Spleen (tissue), 11 donors: ENCODE data around the gene CDCA5. TPM values are rescaled to one million over a fixed set of nuclear protein-coding genes. Genes with fewer than 3 reads are reported as not detected.
A peak's percentile ranks its signal among the peaks of the same experiment; 100 is the strongest.

Experiments used
- DNase-seq: peaks from one replicate; pipeline ENCODE4 v3.0.0-alpha.2; 2020
- H3K27ac ChIP-seq, 8 donors: fragments of 200-600 bp; sonication (generic) in 7 of 8; 1 replicate in 4 of 8; 2 replicates in 4 of 8; pipeline versions ENCODE4 v1.5.0 to v1.8.0; 2016 to 2021; ENCODE audit warnings: inconsistent platforms in 4 of 8, mild to moderate bottlenecking in 4 of 8, moderate library complexity in 1 of 8
- H3K27me3 ChIP-seq, 7 donors: fragments of 200-600 bp; sonication (generic) in 6 of 7; replicated peaks in 1 of 7; 1 replicate in 4 of 7; 2 replicates in 3 of 7; pipeline versions ENCODE4 v1.5.0 to v1.8.0; 2016 to 2021; ENCODE audit warnings: inconsistent platforms in 3 of 7, mild to moderate bottlenecking in 1 of 7
- H3K36me3 ChIP-seq, 6 donors: fragments of 200-600 bp; sonication (generic) in 5 of 6; 1 replicate in 4 of 6; 2 replicates in 2 of 6; pipeline versions ENCODE4 v1.5.0 to v1.8.0; 2016 to 2021; ENCODE audit warnings: inconsistent platforms in 2 of 6
- H3K4me1 ChIP-seq, 6 donors: fragments of 200-600 bp; sonication (generic) in 5 of 6; 1 replicate in 3 of 6; 2 replicates in 3 of 6; pipeline versions ENCODE4 v1.5.0 to v1.8.0; 2016 to 2021; ENCODE audit warnings: inconsistent platforms in 3 of 6
- H3K4me3 ChIP-seq, 8 donors: fragments of 200-600 bp; sonication (generic) in 7 of 8; 1 replicate in 4 of 8; 2 replicates in 4 of 8; pipeline versions ENCODE4 v1.5.0 to v1.8.0; 2016 to 2021; ENCODE audit warnings: inconsistent platforms in 4 of 8, mild to moderate bottlenecking in 4 of 8, moderate library complexity in 2 of 8
- H3K9me3 ChIP-seq, 8 donors: fragments of 200-600 bp; sonication (generic) in 7 of 8; 1 replicate in 4 of 8; 2 replicates in 4 of 8; pipeline versions ENCODE4 v1.5.0 to v1.8.0; 2016 to 2021; ENCODE audit warnings: inconsistent platforms in 4 of 8
- POLR2A ChIP-seq, 3 donors: fragments of 450-650 bp; IDR thresholded peaks; one replicate each; pipeline ENCODE4 v1.5.1; 2017; ENCODE audit warnings: antibody characterized with exemption in 3 of 3, mild to moderate bottlenecking in 1 of 3
- POLR2AphosphoS5 ChIP-seq, 3 donors: sonication (generic); formaldehyde crosslinking; IDR thresholded peaks; one replicate each; pipeline ENCODE4 v1.5.1; 2017; ENCODE audit warnings: antibody characterized with exemption in 3 of 3
- WGBS, 5 donors: extraction: QIAGEN DNeasy Blood & Tissue Kit in 3 of 5; methylation state at CpG; one replicate each; pipeline versions ENCODE4 v1.1.5 to v1.1.7; 2013 to 2018; 5-methylcytosine and 5-hydroxymethylcytosine counted together
- intact Hi-C: fragments of 100-400 bp; cut with DNase I; formaldehyde crosslinking; loops from one replicate; pipeline ENCODE4 v1.15.0; 2023; ENCODE audit warnings: low total_unique reads
- polyA plus RNA-seq, 3 donors: library from polyadenylated mRNA; stranded (reverse); fragments of 200-250 nt; gene quantifications; one replicate each; pipeline ENCODE4 v1.2.1, GENCODE V29; 2013
- total RNA-seq, 7 donors: library from RNA; depleted of rRNA in 3 of 7; stranded (reverse); fragments of >200 nt in 3 of 7; fragmentation: NEBNext Ultra II Directional in 4 of 7; extraction: Animal tissue kit (Norgen Biotek cat#: 25700) in 4 of 7; gene quantifications; one replicate each; pipeline versions ENCODE4 v1.1.0 to v1.2.1, GENCODE V29; 2016 to 2021
- TF ChIP-seq, protein P1 (sequence below), 11 experiments: fragments of 200-600 bp in 7 of 11; fragments of 450-650 bp in 4 of 11; sonication (generic) in 4 of 11; IDR thresholded peaks in 8 of 11; conservative IDR thresholded peaks in 3 of 11; 1 replicate in 7 of 11; 2 replicates in 4 of 11; pipeline versions ENCODE4 v1.4.0 to v1.8.0; 2016 to 2021; ENCODE audit warnings: antibody characterized with exemption in 11 of 11, inconsistent platforms in 4 of 11, mild to moderate bottlenecking in 1 of 11
- donor health status: healthy with polysubstance abuse.
- donor health status: DM: no; HTN: no; CAD: no; lungs with moderate emphysema.
- donor health status: DM: no; HTN: no; CAD: no.
- donor health status: Bipolar disorder and iron deficiency.
- donor health status: healthy.
- donor health status: DM: no; HTN: no; CAD: no.
- donor health status: DM: yes; HTN: yes; CAD: no.

CDCA5 gene
- total and polyA plus RNA-seq, 10 donors = 1.5 to 11.1 (median 5.3) TPM

- H3K27ac ChIP-seq = no peak overlapping the region
- peaks cover 0 to 47% (median 33%) of the 10 kb centered on the region in 6 donors for H3K36me3 ChIP-seq
- H3K4me1 ChIP-seq = peaks cover 37 to 93% (median 72%) of the 10 kb centered on the region in 6 donors
- peak; percentile 80 for DNase-seq
- no peaks in the 10 kb centered on the region for H3K27me3 ChIP-seq
- intact Hi-C loops = loop anchor here (5.0 kb wide), 1 partner anchor 67 kb away; the partner anchor contains the start of gene CAPN1
- H3K4me3 ChIP-seq = peak overlapping the region in 1 of 8 donors; percentile 92
- WGBS, 5 donors = 92 to 96% (median 93%) methylated on average over 14 to 21 of the region's 21 CpGs
- TF ChIP-seq POLR2AphosphoS5 (IDR thresholded peaks at IDR 0.05) (peak in 1 of 3 donors; percentile 45), POLR2A (IDR thresholded peaks at IDR 0.05) (no peak)
- TF ChIP-seq, protein P1, sequence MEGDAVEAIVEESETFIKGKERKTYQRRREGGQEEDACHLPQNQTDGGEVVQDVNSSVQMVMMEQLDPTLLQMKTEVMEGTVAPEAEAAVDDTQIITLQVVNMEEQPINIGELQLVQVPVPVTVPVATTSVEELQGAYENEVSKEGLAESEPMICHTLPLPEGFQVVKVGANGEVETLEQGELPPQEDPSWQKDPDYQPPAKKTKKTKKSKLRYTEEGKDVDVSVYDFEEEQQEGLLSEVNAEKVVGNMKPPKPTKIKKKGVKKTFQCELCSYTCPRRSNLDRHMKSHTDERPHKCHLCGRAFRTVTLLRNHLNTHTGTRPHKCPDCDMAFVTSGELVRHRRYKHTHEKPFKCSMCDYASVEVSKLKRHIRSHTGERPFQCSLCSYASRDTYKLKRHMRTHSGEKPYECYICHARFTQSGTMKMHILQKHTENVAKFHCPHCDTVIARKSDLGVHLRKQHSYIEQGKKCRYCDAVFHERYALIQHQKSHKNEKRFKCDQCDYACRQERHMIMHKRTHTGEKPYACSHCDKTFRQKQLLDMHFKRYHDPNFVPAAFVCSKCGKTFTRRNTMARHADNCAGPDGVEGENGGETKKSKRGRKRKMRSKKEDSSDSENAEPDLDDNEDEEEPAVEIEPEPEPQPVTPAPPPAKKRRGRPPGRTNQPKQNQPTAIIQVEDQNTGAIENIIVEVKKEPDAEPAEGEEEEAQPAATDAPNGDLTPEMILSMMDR (IDR thresholded peaks at IDR 0.05 in 8 of 11, conservative IDR thresholded peaks at IDR 0.05 in 3 of 11) = no peak
- H3K9me3 ChIP-seq = no peaks in the 10 kb centered on the region
Observed at GRCh38 chr11:65115361-65116082, 31.7 kb upstream of the CDCA5 start.

- DNase-seq = peak; percentile 72
- no peaks in the 10 kb centered on the region for H3K9me3 ChIP-seq
- TF ChIP-seq, protein P1 (IDR thresholded peaks at IDR 0.05 in 8 of 11, conservative IDR thresholded peaks at IDR 0.05 in 3 of 11) = no peak
- peak in 2 of 3 donors; percentile 19 to 55 for TF ChIP-seq POLR2AphosphoS5 (IDR thresholded peaks at IDR 0.05)
- intact Hi-C loops = loop anchor here (5.0 kb wide), 1 partner anchor 68 kb away; the partner anchor contains the start of gene CAPN1
- WGBS, 5 donors = 78 to 97% (median 93%) methylated on average over 8 to 11 of the region's 11 CpGs
- no peaks in the 10 kb centered on the region for H3K27me3 ChIP-seq
- peaks cover 43 to 93% (median 71%) of the 10 kb centered on the region in 6 donors for H3K4me1 ChIP-seq
- H3K27ac ChIP-seq = no peak overlapping the region
- peaks cover 0 to 42% (median 28%) of the 10 kb centered on the region in 6 donors for H3K36me3 ChIP-seq
- H3K4me3 ChIP-seq = no peak overlapping the region
Observed at GRCh38 chr11:65114538-65115171, 30.8 kb upstream of the CDCA5 start.

DNA sequence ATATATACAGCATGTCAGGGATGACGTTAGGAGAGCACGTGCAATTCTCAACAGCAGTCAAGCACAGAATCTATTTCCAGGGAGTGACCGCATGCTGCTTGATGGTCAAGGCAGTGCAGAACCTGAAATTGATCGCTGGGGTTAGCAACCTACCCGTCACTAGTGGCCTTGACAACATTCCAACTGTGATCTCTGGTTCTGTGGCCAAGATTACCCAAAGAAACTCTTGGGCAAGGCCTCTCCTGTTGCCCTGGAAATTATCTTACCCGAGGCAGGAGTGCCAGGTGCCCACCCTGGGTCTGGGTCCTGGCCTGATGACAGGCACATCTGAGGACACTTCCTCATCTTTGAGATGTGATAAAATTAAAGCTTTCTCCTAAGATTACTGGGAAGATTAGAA is 30.0 kb upstream of the CDCA5 start:
- intact Hi-C loops = no loop called here
- WGBS, 5 donors = 77 to 86% (median 80%) methylated on average over 6 of the region's 6 CpGs
- Histone ChIP-seq H3K27ac (no peak overlapping the region), H3K4me3 (peak overlapping the region in 1 of 8 donors; percentile 77), H3K27me3 (no peaks in the 10 kb centered on the region), H3K36me3 (peaks cover 0 to 42% (median 28%) of the 10 kb centered on the region in 6 donors), H3K4me1 (peaks cover 43 to 85% (median 68%) of the 10 kb centered on the region in 6 donors), H3K9me3 (no peaks in the 10 kb centered on the region)
- TF ChIP-seq POLR2A (IDR thresholded peaks at IDR 0.05) (no peak), POLR2AphosphoS5 (IDR thresholded peaks at IDR 0.05) (no peak)
- TF ChIP-seq, protein P1 (IDR thresholded peaks at IDR 0.05 in 8 of 11, conservative IDR thresholded peaks at IDR 0.05 in 3 of 11) = no peak
- peak; percentile 35 for DNase-seq

DNA sequence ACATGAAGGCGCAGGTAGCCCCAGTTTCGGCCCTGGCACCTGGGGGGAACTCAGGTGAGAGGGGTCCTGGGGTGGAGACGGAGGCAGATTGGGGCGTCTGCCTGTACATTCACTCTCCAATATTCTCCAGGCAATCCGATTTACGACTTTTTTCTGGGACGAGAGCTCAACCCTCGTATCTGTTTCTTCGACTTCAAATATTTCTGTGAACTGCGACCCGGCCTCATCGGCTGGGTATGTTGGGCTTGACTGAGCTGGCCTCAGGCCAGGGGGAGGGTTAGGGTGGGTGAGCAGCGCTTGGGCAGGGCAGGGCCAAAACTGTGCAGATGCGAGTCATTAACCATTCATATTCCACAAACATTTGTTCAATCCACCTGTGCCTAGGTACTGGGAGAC is 29.5 kb upstream of the CDCA5 start:
- no peak for DNase-seq
- H3K27ac ChIP-seq = peak overlapping the region in 5 of 8 donors; percentile 35 to 84 (median 77)
- peaks cover 43 to 80% (median 65%) of the 10 kb centered on the region in 6 donors for H3K4me1 ChIP-seq
- no peak for TF ChIP-seq POLR2AphosphoS5 (IDR thresholded peaks at IDR 0.05)
- no peak for TF ChIP-seq POLR2A (IDR thresholded peaks at IDR 0.05)
- TF ChIP-seq, protein P1 (IDR thresholded peaks at IDR 0.05 in 8 of 11, conservative IDR thresholded peaks at IDR 0.05 in 3 of 11) = no peak
- no peaks in the 10 kb centered on the region for H3K27me3 ChIP-seq
- 29 to 50% (median 32%) methylated on average over 14 of the region's 14 CpGs for WGBS, 5 donors
- peak overlapping the region in 7 of 8 donors; percentile 56 to 77 (median 57) for H3K4me3 ChIP-seq
- peaks cover 0 to 42% (median 28%) of the 10 kb centered on the region in 6 donors for H3K36me3 ChIP-seq
- intact Hi-C loops = no loop called here
- no peaks in the 10 kb centered on the region for H3K9me3 ChIP-seq
